HT1080 (cell line): Measurements from ENCODE around the gene EXOC6B. TPM values are rescaled to one million over a fixed set of nuclear protein-coding genes. Genes with fewer than 3 reads are reported as not detected.
A peak's percentile ranks its signal among the peaks of the same experiment; 100 is the strongest.

ENCODE experiments used
- DNase-seq: peaks from one replicate; pipeline ENCODE4 v3.0.0-alpha.2; 2015; ENCODE audit warnings: low read depth
- total RNA-seq: library from RNA; depleted of rRNA; stranded (reverse); fragments of >200 nt; shearing (Covaris generic); gene quantifications from 2 replicates; pipeline ENCODE4 v1.2.3, GENCODE V29; 2014

EXOC6B gene
- total RNA-seq, 1 experiment from 2014 or later = 6.8 TPM

DNA sequence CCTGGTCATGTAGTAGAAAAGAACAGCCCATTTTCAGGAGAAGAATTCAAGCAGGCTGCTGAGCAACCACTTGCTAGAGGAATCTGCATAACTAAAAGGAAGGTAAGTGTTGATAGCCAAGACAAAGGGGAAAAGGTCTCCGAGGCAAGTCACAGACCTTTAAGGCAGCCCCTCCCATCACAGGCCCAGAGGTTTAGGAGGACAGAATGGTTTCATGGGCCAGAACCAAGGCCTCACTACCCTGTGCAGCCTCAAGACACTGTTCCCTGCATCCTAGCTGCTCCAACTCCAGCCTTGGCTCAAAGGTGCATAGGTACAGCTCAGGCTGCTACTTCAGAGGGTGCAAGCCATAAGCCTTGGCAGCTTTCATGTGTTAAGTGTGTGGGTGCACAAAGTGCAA, 439.5 kb downstream of the EXOC6B start:
- DNase-seq = no peak

DNA sequence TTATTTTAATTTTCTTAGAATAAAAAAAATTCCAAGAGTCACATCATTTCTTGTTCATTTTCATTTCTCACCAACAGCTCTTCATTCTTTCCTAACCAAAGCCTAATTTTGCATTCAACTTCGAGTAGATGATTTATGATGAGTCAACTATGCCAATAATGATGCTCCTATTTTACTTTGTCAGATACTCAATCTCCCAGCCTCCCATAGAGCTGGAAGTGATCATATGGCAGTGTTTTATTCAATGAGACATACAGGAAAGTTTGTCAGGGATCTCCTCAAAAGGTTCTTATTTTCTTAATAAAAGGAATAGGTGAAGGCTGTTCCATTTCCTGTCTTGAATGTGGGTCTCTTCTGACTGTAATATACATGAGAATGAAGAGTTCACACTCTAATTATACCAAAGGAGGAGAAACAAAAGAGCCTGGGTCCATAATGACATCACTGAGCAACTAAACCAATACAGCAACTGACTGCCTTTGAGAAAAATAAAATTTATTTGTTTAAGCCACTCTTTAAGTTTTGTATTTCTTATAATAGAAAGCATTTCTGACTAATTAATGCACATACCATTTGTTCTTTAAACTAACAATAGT, 447.0 kb downstream of the EXOC6B start:
- DNase-seq = peak; percentile 9

DNA sequence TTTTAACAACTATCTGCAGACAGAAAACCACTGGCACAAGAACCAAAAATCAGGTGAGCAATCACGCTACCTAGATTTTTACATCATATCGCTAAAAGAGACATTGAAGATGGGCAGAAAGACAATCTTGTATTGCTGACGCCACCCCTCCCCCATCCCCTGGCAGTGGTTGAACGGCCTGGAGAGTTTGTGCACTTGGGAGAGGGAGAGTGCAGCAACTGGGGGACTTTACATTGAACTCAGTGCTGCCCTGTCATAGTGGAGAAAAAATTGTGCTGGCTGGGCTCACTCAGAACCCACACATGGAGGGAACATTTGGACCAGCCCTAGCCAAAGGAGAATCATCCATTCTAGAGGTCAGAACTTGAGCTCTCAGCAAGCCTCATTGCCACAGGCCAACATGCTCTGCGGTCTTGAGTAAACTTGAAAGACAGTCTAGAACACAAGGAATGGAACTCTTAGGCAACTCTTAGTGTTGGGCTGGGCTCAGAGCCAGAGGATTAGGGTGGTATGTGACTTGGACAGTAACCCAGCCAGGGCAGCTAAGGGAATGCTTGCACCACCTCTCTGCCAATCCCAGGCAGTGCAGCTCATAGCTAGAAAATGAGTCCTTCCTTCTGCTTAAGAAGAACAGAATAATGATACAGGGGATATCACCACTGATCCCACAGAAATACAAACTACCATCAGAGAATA, 458.2 kb downstream of the EXOC6B start:
- DNase-seq = peak; percentile 88

DNA sequence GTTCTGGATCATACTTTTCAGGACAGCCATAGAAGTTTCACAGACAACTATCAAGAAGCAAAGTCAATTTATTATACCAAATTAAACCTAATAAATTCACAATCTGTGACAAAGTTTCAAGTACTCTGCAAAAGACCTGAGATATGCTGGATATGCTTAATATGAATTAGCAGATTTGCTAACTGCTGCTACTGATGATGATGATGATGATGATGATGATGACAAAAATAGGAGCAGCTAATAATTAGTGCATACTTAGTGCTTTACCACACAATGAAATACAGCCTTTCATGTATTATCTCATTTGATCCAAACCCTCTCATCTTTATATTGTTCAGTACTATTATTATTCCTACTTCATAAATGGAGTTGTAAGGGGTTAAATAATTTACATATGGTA, 462.4 kb downstream of the EXOC6B start:
- DNase-seq = no peak

DNA sequence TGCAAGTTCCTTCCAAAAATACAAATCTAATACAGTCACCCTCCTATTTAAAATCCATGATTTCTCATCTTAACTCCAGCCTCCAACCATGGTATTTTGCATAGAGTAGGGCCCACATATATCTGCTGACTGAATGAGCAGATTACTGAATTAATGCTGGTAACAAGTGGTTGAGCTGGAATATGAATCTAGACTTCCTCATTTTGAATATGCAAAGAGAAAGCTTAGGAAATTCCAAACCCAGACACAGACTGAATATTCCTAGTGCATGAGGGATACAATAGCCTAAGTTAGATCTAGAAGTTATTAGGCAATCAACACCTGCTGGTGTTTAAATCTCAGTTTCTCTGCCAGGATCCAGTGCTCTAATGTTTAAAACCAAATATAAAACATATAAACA, 463.1 kb downstream of the EXOC6B start:
- no peak for DNase-seq

DNA sequence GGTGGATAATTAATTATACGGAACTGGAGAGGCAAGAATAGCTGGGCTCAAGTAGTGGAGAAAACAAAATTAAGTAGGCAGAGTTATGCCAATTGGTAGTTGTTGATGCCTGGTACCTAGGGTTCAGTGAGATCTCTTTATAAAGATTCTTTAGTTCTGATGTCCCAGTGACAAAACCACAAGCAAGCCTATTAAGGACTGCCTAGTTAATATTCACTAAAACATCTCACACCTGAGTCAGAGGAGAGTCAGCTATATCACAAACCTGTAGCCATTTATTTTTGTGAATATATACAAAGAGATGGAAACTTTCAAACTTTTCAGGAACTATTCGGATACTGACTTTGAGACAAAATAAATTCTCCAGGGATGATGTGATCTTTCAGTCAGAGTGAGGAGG, 464.3 kb downstream of the EXOC6B start:
- no peak for DNase-seq

DNA sequence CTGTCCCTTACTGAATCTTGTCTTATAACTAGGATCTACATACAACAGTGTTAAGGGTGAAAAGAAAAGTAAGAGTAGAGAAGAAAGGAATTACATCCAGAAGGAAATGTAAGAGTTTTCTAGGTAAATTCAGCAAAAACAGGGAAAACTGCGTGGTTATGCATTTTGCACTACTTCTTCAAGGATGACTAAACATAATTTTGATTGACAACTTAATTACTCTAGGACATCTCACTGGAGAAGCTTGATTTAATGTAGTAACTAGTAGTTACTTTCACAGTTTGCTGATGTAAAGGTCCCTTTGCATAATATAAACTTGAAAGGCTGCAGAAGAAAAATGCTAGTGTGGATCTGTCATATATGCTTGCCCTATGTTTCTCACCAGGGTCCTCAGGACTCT, 464.8 kb downstream of the EXOC6B start:
- DNase-seq = no peak

DNA sequence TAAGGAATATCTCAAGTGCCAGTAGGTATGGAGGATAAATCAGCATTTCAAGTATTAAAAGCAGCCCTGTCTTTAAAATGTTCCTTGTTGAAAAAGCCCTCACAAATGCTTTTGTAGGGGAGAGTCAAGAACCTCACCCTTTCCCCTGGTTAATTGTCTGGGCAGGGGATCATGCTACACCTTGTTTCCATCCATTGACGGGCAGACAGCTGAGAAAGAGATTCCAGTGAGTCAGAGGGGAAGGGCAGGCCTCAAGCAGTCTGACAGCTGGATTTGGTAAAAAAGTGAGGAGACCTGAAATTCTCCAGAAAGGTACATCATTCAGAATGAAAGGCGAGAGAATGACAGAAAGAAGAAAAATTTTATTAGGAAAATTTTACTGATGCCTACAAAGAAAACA, 475.0 kb downstream of the EXOC6B start:
- DNase-seq = no peak

DNA sequence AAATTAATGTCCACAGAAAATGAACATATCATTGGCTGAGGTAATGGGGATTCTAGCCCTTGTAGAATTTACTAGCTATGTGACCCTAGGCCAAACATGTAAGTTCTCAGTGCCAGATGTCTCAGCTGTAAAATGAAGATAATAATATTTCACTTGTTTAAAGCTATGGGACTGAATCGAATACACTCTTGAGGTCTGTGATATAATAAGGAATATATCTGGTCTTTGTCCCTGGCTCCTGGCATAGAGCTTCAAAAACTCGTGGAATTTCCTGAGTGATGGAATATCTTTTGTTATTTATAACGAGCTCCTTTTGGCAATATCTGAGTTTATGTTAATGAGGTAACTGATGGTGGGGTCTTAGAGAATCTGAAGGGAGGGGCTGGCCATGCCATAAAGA, 476.8 kb downstream of the EXOC6B start:
- DNase-seq = no peak

DNA sequence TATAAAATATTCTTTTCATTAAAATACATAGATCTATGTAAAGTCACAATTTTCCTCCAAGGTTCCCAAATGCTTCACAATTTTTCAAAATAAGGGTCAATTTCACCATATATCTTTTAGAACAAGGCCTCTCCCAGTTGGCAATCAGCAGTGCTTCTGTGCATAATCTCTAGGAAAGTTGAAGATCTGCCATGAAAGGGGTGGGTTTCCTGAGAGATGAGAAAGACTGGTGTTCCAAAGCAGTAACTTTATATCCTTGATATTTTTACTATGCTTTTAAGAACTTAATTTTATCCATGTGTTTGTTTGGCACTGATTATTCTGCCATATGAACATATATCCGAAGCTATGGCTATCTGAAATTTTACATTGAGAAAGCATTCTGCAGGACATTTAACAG, 478.8 kb downstream of the EXOC6B start:
- DNase-seq = no peak

DNA sequence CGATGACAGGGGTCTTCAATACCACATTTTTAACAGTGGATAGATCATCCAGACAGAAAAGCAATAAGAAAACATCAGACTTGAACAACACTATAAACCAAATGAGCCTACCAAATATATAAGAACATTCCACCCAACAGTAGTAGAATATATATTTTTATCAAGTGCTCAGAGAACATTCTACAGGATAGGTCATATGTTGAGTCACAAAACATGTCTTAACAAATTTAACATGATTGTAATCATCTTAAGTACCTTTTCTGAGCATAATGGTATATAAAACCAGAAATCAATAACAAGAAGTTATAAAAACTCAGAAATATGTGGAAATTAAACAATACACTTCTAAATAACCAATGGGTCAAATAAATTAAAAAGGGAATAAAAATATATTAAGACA, 484.2 kb downstream of the EXOC6B start:
- no peak for DNase-seq

DNA sequence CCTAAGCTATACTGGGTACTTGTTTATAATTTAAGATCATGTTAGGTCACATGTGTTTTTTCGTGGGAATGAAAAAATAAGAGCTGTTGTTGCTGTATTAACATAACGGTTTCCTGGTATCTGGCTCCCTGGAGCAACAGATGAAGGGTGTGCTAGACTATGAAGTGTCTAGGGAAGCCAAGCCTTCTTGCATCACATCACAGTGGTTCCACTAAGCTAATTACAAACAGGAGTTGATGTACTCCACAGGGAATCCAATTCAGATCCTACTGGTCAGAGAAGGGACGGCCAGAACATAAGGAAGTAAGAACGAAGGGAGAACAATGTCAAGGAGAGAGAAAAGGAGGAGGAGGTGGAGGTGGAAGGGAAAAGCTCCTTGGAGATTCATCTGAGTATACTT, 485.2 kb downstream of the EXOC6B start:
- no peak for DNase-seq

DNA sequence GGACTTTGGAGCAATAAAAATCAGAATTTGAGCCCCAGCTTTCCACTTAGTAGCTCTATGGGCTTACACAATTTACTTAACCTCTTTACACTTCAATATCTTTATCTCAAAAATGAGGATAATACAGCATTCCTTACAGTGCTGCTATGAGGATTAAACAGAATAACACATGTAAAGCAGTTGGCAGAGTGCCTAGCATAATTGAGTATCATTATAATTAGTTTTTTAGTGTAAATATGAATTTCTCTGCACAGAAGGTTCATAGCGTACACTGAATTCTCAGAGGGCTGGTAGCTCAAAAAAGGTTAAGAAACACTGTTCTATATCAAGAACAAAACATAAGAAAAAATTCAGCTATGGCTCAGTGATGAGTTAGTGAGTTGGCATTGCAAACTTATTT, 487.8 kb downstream of the EXOC6B start:
- no peak for DNase-seq

DNA sequence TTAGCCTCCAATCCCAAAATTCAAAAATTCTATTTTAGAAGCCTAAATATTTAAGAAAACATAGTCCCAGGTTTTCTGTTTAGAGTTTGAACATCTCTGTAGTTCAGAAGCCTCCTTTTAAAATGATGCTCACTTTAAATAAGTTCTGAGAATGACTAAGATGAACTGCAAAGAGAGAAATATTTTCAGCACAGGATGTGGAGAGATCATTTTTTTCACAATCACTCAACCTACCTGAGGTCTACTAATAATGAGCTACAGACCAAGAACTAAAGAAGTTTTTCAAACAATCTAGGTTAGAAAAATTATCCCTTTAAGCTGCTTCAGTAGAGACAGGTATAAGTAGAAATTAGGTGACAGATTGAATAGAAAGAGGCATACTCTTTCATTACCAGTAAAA, 493.1 kb downstream of the EXOC6B start:
- no peak for DNase-seq

DNA sequence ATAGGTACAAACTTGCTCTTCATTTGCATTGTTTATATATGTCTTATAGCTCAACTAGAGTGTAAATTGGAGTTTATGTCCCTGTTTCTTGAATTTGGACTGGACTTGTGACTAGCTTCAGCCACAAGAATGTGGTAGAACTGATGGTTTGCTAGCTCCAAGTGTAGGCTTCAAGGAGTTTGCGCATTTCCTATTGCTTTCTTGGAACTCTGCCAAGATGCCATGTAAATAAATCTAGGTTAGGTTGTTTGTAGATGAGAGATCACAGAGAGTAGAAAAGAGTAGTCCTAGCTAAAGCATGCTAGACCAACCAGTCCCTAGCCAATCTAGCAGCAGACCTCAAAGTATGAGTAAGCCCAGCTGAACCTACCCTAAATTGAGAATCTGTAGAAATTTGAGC, 495.2 kb downstream of the EXOC6B start:
- no peak for DNase-seq

DNA sequence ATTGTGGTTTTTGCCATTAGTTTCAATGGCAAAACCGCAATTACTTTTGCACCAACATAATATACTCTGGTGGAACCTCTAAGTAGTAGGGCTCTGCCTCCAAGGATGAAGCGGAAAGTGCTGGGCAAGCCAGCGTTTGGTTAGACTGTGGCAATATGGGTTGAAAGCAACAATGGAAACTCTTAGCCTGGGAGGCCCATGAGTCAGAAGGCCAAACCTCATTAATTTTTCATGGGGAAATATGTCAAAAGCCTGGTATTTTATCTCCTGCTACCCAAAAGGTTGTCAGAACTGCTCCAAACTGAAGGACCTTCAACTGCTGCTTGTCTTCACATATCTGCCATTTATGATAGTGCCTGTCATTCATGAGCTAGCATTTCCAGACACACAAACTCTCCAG, 499.1 kb downstream of the EXOC6B start:
- DNase-seq = no peak

DNA sequence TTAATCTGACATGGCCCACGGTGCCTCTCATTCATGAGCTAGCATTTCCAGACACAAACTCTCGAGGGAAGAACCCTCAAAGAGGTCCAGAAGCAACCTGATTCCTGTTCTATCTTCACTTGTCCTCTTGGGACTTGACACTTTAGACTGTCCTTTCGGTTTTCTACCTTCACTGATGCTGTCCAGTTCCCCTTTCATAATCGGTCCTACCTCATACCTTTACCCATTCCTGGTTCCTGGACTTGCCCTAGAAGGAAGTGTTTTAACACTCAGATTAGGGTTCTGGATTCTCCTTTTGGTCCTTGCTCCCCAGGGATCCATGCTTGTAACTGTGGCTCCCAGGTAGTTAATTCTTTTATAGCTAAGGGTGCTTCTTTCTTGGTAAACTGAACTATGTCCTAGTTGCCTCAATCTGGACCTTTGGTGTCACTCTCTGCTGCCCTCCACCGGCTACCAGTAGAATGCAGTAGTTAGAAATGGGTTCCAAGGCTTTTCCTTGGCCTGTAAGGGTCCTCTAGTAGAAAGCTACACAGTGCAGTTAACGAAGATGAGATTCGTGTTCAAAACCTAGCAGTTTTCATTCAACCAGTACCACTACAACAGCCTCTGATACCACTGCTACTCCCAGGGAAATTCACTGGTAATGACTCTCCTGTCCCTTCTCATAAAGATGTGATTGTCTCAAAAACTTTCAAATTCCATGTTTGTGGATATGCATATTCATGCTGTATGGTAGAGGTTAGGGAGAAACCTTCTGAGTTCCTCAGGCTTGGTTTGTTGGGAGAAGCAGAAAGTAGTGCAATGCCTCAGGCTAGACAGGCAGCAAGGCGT, 500.0 kb downstream of the EXOC6B start:
- DNase-seq = peak; percentile 23

DNA sequence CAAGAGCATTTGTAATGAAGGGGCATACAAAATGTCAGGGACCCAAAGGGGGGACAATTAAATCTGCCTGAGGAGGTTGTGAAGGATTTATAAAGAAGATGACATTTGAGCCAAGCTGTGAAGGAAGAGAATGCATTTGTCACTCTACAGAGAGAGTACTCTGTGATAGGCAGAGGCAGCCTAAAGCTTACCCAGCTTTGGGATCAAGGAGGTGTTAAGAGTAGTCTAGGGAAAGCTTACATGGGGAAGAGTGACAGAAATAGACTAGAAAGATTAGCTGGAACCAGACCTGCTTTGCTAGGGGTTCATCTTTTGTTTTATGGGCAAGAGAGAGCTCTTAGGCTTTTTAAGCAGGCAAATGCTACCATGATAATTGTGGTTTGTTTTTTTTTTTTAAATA, 509.1 kb downstream of the EXOC6B start:
- DNase-seq = no peak

DNA sequence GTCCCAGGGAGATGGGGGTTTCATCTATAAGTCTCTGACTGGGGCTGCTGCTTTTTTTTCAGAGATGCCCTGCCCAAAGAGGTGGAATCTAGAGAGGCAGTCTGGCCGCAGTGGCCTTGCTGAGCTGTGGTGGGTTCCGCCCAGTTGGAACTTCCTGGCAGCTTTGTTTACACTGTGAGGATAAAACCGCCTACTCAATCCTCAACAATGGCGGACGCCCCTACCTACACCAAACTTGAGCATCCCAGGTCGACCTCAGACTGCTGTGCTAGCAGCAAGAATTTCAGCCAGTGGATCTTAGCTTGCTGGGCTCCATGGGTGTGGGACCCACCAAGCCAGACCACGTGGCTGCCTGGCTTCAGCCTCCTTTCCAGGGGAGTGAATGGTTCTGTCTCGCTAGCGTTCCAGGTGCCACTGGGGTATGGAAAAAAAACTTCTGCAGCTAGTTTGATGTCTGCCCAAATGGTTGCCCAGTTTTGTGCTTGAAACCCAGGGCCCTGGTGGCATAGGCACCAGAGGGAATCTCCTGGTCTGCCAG, 525.6 kb downstream of the EXOC6B start:
- DNase-seq = no peak

DNA sequence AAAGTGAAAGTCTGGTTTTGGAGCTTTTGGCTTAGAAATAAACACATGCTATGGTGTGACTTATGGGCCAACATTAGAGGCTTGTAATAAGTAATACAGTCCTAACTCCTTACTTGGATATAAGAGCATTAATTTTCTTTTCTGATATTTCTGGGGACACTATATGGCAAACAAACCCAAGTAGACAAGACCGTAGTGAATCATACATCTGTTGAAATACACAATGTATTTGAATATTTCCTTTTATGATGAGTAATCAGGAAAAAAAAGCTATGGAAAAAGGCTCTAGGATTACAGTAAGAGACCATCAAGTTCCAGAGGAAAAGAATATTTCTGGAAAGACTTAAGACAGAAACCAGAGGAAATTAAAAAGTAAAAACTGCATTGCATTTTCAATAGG, 532.2 kb downstream of the EXOC6B start:
- DNase-seq = peak; percentile 62

DNA sequence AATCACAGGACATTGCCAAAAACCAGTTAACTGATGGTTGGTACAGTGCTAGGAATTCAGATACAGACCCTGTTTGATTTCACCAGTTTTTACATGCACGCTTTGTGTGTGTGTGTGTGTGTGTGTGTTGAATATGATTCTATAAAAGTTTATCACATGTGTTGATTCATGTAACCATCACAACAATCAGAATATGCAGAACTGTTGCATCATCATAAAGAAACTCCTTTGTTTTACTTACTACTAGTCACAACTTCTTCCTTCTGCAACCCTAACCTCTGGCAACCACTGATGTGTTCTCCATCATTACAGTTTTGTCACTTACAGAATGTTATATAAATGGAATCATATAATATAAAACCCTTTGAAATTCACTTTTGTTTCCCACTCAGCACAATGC, 533.4 kb downstream of the EXOC6B start:
- DNase-seq = no peak

DNA sequence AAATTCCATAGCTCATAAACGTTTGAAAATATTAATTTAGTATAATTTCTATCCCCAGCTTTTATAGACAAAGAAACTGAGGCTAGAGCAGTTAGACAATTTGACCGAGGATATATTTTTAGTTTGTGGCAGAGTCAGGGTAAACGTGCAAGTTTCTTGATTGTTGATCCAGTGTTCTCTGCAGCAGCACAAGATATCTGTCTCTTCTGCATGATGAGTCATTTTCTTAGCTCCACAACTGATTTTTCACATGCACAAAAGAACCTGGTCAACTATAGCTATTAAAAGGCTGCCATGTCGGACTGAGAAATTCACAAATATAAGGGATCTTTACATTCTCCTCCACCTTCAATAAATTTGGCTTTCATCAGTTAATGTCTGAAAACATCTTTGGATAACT, 534.8 kb downstream of the EXOC6B start:
- DNase-seq = no peak
